Activated CD8-positive, alpha-beta memory T cell treated with anti-CD3 and anti-CD28 coated beads, Interleukin-2, amount 10 ng/mL, durations not matched to agents 7 days and 5 days (primary cell): ENCODE measurements around the gene USP54. TPM values are rescaled to one million over a fixed set of nuclear protein-coding genes. Genes with fewer than 3 reads are reported as not detected.
"Not testable (repeated sequence)": the region's sequence is repeated elsewhere in the genome, so short reads cannot be mapped to it uniquely, and the experiment has no call there.

Experiments used
- ATAC-seq: fragments of 150-1000 bp; cut with Tn5 transposase; one replicate; pipeline ENCODE4 v1.10.0; 2021; ENCODE audit warnings: moderate library complexity
- CTCF ChIA-PET: fragments of 350-600 bp; sonication (Branson Sonifier 250); formaldehyde crosslinking; loops from one replicate; lab custom pipeline; 2021; ENCODE audit warnings: antibody characterized with exemption; lab: Charles Lee
- DNase-seq: peaks from one replicate; pipeline ENCODE4 v3.0.0-alpha.2; 2020
- H3K27ac Mint-ChIP-seq: one replicate; pipeline ENCODE4 v1.8.0; 2021; ENCODE audit warnings: mild to moderate bottlenecking, mixed read lengths
- H3K27me3 Mint-ChIP-seq: one replicate; pipeline ENCODE4 v1.8.0; 2021; ENCODE audit warnings: mixed read lengths
- H3K36me3 Mint-ChIP-seq: one replicate; pipeline ENCODE4 v1.8.0; 2021; ENCODE audit warnings: mild to moderate bottlenecking, mixed read lengths
- H3K4me1 Mint-ChIP-seq: one replicate; pipeline ENCODE4 v1.8.0; 2021; ENCODE audit warnings: mixed read lengths
- H3K4me3 Mint-ChIP-seq: one replicate; pipeline ENCODE4 v1.8.0; 2021; ENCODE audit warnings: mild to moderate bottlenecking, moderate library complexity, mixed read lengths
- H3K9me3 Mint-ChIP-seq: one replicate; pipeline ENCODE4 v1.8.0; 2022; ENCODE audit warnings: low read depth, mixed read lengths
- total RNA-seq, 2 experiments: library from RNA; stranded (reverse); gene quantifications; one replicate each; pipeline ENCODE4 v1.2.3, GENCODE V29; 2021

The USP54 gene
- total RNA-seq, 2 experiments from 2014 or later: 3.5 to 6.7 TPM

DNA sequence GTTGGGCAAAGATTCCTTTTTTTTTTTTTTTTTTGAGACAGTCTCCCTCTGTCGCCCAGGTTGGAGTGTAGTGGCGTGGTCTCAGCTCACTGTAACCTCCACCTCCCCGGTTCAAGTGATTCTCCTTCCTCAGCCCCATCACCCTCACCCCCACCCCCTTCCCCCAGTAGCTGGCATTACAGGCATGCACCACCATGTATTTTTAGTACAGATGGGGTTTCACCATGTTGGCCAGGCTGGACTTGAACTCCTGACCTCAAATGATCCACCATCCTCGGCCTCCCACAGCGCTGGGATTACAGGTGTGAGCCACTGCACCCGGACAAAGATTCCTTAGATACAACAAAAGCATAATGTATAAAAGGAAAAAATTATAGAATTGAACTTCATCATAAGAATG, 12.2 kb downstream of the USP54 start:
- H3K27me3 Mint-ChIP-seq, CTCF ChIA-PET: not testable (repeated sequence)

DNA sequence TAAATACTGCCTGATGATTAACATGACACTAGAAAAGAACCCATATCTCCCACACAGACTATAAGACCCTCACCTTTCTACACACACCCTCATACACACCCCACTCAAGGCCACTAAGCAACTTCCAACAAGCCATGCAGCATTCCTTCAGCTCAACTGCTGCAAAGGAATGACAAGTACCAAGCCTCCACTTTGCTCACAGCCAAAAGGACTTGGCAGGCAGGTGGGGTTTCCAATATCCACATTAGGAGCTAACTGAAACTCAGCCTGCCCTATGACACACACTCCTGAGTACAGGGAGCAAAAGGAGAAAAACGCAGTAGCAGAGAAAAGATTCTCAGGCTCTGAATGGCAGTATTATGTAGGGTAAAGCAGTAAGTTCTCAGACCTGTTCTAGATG, 13.4 kb downstream of the USP54 start:
- no peaks in the 10 kb centered on the region for H3K4me1 Mint-ChIP-seq
- H3K36me3 Mint-ChIP-seq: no peaks in the 10 kb centered on the region
- H3K4me3 Mint-ChIP-seq: no peak overlapping the region
- no peak for DNase-seq
- no peak for ATAC-seq
- H3K9me3 Mint-ChIP-seq: no peaks in the 10 kb centered on the region
- CTCF ChIA-PET: no interaction called here
- H3K27me3 Mint-ChIP-seq: no peaks in the 10 kb centered on the region
- no peak overlapping the region for H3K27ac Mint-ChIP-seq

More for the DNA sequence above, 12.2 kb downstream of the USP54 start:
- H3K4me1 Mint-ChIP-seq, H3K9me3 Mint-ChIP-seq, H3K27ac Mint-ChIP-seq, H3K4me3 Mint-ChIP-seq, DNase-seq, ATAC-seq, H3K36me3 Mint-ChIP-seq: not testable (repeated sequence)

DNA sequence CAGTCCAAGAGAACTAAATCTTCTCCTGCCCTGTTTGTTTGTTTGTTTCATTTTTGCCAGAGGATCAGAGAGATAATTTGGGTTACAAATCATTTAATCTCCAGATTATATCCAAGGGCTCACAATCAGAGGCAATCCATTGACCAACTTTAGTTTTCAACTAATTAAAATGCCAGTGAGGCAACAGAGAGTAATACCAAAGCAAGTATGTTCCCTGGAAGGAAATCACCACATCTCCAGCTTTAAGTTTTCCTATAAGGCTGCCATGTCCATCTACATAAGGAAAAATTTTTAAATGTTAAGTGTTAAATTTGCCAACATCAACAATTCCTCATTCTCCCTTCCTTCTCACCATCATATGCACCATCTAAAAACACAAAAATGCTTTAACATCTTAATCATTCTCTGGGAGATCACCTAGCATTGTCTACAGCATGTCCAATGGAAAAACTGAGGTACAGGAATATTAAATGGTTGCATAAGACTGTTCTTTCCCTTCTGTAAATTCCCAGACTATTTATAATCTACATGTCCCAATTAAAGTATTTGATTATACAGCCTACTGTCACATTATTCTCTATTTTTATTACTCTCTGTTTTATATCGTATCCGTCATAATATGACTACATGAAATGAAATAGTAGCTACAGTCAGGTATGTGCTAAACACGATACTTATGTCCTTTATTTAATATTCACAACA, 14.1 kb downstream of the USP54 start:
- no peaks in the 10 kb centered on the region for H3K9me3 Mint-ChIP-seq
- H3K4me3 Mint-ChIP-seq: no peak overlapping the region
- no peak overlapping the region for H3K27ac Mint-ChIP-seq
- H3K27me3 Mint-ChIP-seq: no peaks in the 10 kb centered on the region
- CTCF ChIA-PET: no interaction called here
- no peaks in the 10 kb centered on the region for H3K36me3 Mint-ChIP-seq
- no peak for ATAC-seq
- H3K4me1 Mint-ChIP-seq: no peaks in the 10 kb centered on the region
- DNase-seq: no peak

DNA sequence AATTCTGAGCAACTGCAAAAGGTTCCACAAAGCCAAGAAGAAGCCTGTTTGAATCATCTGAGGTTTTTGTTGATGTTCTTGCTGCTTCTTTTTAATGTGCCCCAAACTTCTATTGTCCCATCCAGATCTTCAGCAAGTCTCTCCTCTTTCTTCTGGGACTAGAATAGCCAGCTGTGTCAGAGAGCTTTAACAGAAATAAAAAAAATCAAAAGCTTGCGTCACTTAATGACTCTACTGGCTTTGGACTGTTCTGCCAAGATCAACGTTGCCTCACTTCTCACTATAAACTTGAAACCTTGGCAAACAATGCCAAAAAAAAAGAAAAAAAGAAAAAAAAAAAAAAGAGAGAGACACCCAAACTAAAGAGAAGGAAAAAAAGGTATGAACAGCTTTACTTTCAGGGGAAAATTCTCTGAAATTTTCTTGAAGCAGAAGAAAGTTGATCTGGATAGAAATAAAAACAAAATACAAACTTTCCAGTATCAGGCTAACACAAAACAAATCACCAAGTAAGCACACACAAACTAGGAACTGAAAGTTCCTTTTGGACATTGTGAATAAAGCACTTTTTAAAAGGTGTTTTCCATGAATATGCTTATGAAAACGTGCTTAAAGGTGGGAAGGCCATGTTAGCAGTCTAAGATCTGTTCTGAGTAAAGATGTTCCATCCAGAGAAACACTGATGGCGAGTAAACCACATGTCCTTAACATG, 14.8 kb downstream of the USP54 start:
- Mint-ChIP-seq H3K4me3 (no peak overlapping the region), H3K9me3 (no peaks in the 10 kb centered on the region), H3K27ac (no peak overlapping the region), H3K27me3 (no peaks in the 10 kb centered on the region), H3K36me3 (no peaks in the 10 kb centered on the region), H3K4me1 (no peaks in the 10 kb centered on the region)
- DNase-seq: no peak
- no peak for ATAC-seq
- CTCF ChIA-PET: no interaction called here

- not testable (repeated sequence) for H3K27me3 Mint-ChIP-seq, H3K9me3 Mint-ChIP-seq, H3K4me1 Mint-ChIP-seq, ATAC-seq, H3K36me3 Mint-ChIP-seq, H3K4me3 Mint-ChIP-seq, DNase-seq, H3K27ac Mint-ChIP-seq
- CTCF ChIA-PET: interaction anchor here (0.9 kb wide), 1 partner anchor 195 kb away, joined by 3 read pairs; no protein-coding TSS in a partner anchor
Measured at GRCh38 chr10:73567025-73567424, 24.1 kb downstream of the USP54 start.

DNA sequence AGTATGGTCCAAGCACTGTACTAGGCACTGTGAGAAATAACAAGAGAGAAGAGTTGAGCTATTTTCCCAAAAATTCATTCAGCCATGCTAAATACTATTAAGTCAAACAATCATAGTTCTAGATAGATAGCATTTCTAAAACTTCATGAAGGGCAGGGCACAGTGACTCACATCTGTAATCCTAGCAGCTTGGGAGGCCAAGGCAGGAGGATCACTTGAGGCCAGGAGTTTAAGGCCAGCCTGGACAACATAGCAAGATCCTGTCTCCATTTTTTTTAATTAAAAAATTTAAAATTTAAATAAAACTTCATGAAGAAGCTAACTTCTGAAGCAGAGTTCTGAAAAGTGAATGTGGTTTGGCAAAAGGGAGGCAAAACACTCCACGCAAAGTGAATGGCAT, 29.9 kb downstream of the USP54 start:
- Mint-ChIP-seq H3K4me3 (no peak overlapping the region), H3K36me3 (no peaks in the 10 kb centered on the region), H3K9me3 (no peaks in the 10 kb centered on the region), H3K4me1 (no peaks in the 10 kb centered on the region), H3K27ac (no peak overlapping the region), H3K27me3 (no peaks in the 10 kb centered on the region)
- CTCF ChIA-PET: interaction anchor here (0.6 to 1.5 kb wide), 2 partner anchors 83 to 422 kb away, joined by 3 to 4 read pairs; no protein-coding TSS in a partner anchor
- ATAC-seq: no peak
- DNase-seq: no peak

DNA sequence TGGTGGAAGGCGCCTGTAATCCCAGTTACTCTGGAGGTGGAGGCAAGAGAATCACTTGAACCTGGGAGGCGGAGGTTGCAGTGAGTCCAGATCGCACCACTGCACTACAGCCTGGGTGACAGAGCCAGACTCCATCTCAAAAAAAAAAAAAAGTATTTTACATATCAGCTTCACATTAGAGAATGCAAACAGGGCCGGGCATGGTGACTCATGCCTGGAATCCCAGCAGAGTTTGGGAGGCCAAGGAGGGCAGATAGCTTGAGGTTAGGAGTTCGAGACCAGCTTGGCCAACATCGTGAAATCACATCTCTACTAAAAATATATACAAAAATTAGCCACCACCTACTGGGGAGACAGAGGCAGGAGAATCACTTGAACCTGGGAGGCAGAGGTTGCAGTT, 31.6 kb downstream of the USP54 start:
- no peaks in the 10 kb centered on the region for H3K27me3 Mint-ChIP-seq
- no peak overlapping the region for H3K27ac Mint-ChIP-seq
- no peak overlapping the region for H3K4me3 Mint-ChIP-seq
- H3K36me3 Mint-ChIP-seq: no peaks in the 10 kb centered on the region
- ATAC-seq (no peak), DNase-seq (no peak)
- CTCF ChIA-PET: no interaction called here
- no peaks in the 10 kb centered on the region for H3K9me3 Mint-ChIP-seq
- no peaks in the 10 kb centered on the region for H3K4me1 Mint-ChIP-seq

DNA sequence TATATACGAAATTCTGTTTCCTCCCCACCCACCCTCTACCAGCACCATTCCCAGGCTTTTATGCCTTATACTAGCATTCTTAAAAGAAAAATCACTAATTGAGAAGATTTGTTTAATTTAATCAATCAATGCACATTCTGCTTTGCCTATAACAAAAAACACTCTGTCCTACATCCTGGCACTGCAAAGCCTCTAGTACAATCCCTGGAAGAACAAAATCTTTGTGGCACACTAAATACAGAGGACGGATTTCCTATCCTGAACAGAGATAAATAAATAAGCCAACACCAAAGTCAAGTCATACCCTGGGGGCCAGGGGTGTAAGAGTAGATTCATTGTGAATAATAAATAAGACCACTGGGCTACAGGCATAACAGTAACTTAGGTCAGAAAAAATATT, 34.3 kb downstream of the USP54 start:
- Mint-ChIP-seq H3K4me1 (no peaks in the 10 kb centered on the region), H3K36me3 (no peaks in the 10 kb centered on the region), H3K27ac (no peak overlapping the region), H3K27me3 (no peaks in the 10 kb centered on the region), H3K9me3 (no peaks in the 10 kb centered on the region), H3K4me3 (no peak overlapping the region)
- ATAC-seq: no peak
- DNase-seq: no peak
- CTCF ChIA-PET: no interaction called here

GRCh38 chr10:73554721-73555120, 36.4 kb downstream of the USP54 start:
- CTCF ChIA-PET: interaction anchor here (0.7 kb wide), 1 partner anchor 25 kb away, joined by 3 read pairs; no protein-coding TSS in a partner anchor
- H3K27ac Mint-ChIP-seq: no peak overlapping the region

GRCh38 chr10:73553761-73554160, 37.4 kb downstream of the USP54 start:
- no peak overlapping the region for H3K27ac Mint-ChIP-seq
- no peaks in the 10 kb centered on the region for H3K27me3 Mint-ChIP-seq
- ATAC-seq (no peak), DNase-seq (no peak)
- no peaks in the 10 kb centered on the region for H3K9me3 Mint-ChIP-seq
- no peaks in the 10 kb centered on the region for H3K36me3 Mint-ChIP-seq
- H3K4me3 Mint-ChIP-seq: no peak overlapping the region
- no peaks in the 10 kb centered on the region for H3K4me1 Mint-ChIP-seq
- CTCF ChIA-PET: no interaction called here

More at GRCh38 chr10:73554721-73555120, 36.4 kb downstream of the USP54 start:
- H3K36me3 Mint-ChIP-seq: no peaks in the 10 kb centered on the region
- H3K9me3 Mint-ChIP-seq: no peaks in the 10 kb centered on the region
- H3K4me3 Mint-ChIP-seq: no peak overlapping the region
- H3K4me1 Mint-ChIP-seq: no peaks in the 10 kb centered on the region
- DNase-seq: no peak
- ATAC-seq: no peak
- no peaks in the 10 kb centered on the region for H3K27me3 Mint-ChIP-seq

DNA sequence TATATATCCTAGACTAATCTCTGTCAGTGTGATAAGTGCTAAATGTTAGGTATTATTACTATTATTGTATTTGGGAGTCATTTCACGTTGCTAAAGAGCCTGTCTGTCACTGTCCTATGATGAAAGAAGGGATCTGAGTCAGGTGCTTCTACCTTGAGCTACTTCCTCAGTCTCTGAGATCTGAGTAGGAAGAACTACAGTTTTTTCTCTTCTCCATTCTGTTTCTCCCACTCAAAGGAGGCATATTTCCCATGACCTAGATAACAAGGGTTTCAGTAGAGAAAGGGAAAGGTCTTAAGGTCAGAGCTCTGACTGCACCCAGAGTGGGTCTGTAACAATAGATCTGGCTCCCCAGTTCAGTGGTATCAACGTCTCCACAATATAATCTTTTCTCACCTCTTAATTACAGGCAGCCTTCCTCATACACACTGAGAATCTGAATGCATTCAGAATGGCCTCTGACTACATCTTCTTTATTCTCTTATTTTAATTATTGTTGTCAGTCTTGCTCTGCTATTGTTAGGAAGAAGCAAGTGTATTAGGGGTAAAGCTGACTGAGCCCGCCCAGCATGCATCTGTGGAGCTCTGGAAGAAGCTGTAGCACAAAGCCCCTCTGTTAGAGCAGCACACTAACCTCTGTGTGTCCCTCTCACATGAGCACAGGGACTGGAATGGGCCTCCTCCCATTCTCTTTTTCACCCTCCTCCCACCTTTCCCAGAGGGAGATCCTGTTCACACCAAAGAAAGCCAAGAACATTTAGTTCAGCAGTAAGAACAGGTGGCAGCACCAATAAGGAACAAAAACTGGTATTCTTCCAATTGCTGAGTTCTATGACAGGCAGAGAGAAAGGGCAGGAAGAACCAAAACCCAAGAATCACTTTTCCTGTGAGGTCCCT, 38.1 kb downstream of the USP54 start:
- H3K4me3 Mint-ChIP-seq: no peak overlapping the region
- H3K9me3 Mint-ChIP-seq: no peaks in the 10 kb centered on the region
- H3K4me1 Mint-ChIP-seq: no peaks in the 10 kb centered on the region
- no peaks in the 10 kb centered on the region for H3K36me3 Mint-ChIP-seq
- no peaks in the 10 kb centered on the region for H3K27me3 Mint-ChIP-seq
- DNase-seq (no peak), ATAC-seq (no peak)
- CTCF ChIA-PET: interaction anchor here (0.8 kb wide), 1 partner anchor 90 kb away, joined by 3 read pairs; no protein-coding TSS in a partner anchor
- no peak overlapping the region for H3K27ac Mint-ChIP-seq

DNA sequence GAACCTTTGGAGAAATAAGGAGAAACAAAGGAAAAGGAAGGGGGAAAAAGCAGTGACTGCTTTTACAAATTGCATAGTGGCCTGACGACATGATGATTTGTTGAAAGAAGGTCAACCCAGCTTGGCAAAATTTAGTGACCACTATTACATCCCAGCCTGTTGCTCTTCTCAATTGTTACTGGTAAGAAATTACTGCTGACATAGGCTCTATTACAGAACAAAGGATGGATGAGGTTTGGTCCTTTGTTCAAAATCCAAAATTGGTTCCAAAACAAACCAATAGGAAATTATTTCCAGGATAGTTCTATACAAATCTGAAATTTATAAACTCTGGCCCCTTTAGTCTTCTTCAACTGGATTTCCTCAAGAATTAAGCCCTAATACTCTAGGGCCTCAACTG, 39.6 kb downstream of the USP54 start:
- DNase-seq (no peak), ATAC-seq (no peak)
- Mint-ChIP-seq H3K4me1 (no peaks in the 10 kb centered on the region), H3K27me3 (no peaks in the 10 kb centered on the region), H3K27ac (no peak overlapping the region), H3K4me3 (no peak overlapping the region), H3K36me3 (no peaks in the 10 kb centered on the region), H3K9me3 (no peaks in the 10 kb centered on the region)
- CTCF ChIA-PET: no interaction called here

- no peaks in the 10 kb centered on the region for H3K9me3 Mint-ChIP-seq
- no peaks in the 10 kb centered on the region for H3K4me1 Mint-ChIP-seq
- H3K36me3 Mint-ChIP-seq: no peaks in the 10 kb centered on the region
- CTCF ChIA-PET: no interaction called here
- no peaks in the 10 kb centered on the region for H3K27me3 Mint-ChIP-seq
- H3K27ac Mint-ChIP-seq: no peak overlapping the region
- H3K4me3 Mint-ChIP-seq: no peak overlapping the region
- DNase-seq (no peak), ATAC-seq (no peak)
Measured at GRCh38 chr10:73545357-73545756, 45.8 kb downstream of the USP54 start.
